Type B pancreatic cell (in vitro differentiated cells): ENCODE measurements around the gene GIGYF2. TPM values are rescaled to one million over a fixed set of nuclear protein-coding genes. Genes with fewer than 3 reads are reported as not detected.
A peak's percentile ranks its signal among the peaks of the same experiment; 100 is the strongest.

Source experiments
- DNase-seq: peaks from one replicate; pipeline ENCODE4 v3.0.0; 2021; ENCODE audit warnings: mixed read lengths; ENCODE audit not compliant: unreplicated experiment; ENCODE audit errors: extremely low spot score
- H3K27ac Mint-ChIP-seq: 2 replicates; pipeline ENCODE4 v1.8.0; 2021; ENCODE audit warnings: mild to moderate bottlenecking, mixed read lengths
- H3K27me3 Mint-ChIP-seq: 2 replicates; pipeline ENCODE4 v1.8.0; 2021; ENCODE audit warnings: mixed read lengths
- H3K36me3 Mint-ChIP-seq: 2 replicates; pipeline ENCODE4 v1.8.0; 2021; ENCODE audit warnings: mixed read lengths
- H3K4me1 Mint-ChIP-seq: one replicate; pipeline ENCODE4 v1.8.0; 2021; ENCODE audit warnings: mixed read lengths; ENCODE audit not compliant: unreplicated experiment
- H3K4me3 Mint-ChIP-seq: 2 replicates; pipeline ENCODE4 v1.8.0; 2021; ENCODE audit warnings: mild to moderate bottlenecking, mixed read lengths
- H3K9me3 Mint-ChIP-seq: 2 replicates; pipeline ENCODE4 v1.8.0; 2021; ENCODE audit warnings: mixed read lengths
- CTCF ChIP-seq: fragments of 200-600 bp; sonication (generic); conservative IDR thresholded peaks from 2 replicates; pipeline ENCODE4 v1.5.0; 2021; ENCODE audit warnings: antibody characterized with exemption, mild to moderate bottlenecking
- total RNA-seq: library from RNA; stranded (reverse); gene quantifications from 2 replicates; pipeline ENCODE4 v1.2.1, GENCODE V29; 2021; ENCODE audit warnings: low replicate concordance

GIGYF2 gene
- total RNA-seq, 1 donor from 2014 or later, result 65.7 TPM

GRCh38 chr2:232777276-232777675 is 80.1 kb downstream of the GIGYF2 start:
- Mint-ChIP-seq H3K4me3 (no peak overlapping the region), H3K27ac (no peak overlapping the region), H3K4me1 (peaks cover 13% of the 10 kb centered on the region), H3K27me3 (no peaks in the 10 kb centered on the region), H3K9me3 (no peaks in the 10 kb centered on the region), H3K36me3 (peaks cover 15% of the 10 kb centered on the region)
- TF ChIP-seq CTCF, result no peak
- no peak for DNase-seq

GRCh38 chr2:232779465-232779864 is 82.3 kb downstream of the GIGYF2 start:
- Mint-ChIP-seq H3K4me1 (peaks cover 13% of the 10 kb centered on the region), H3K27me3 (no peaks in the 10 kb centered on the region), H3K36me3 (peaks cover 16% of the 10 kb centered on the region), H3K27ac (peak overlapping the region; percentile 69), H3K9me3 (no peaks in the 10 kb centered on the region), H3K4me3 (no peak overlapping the region)
- no peak for TF ChIP-seq CTCF
- no peak for DNase-seq

- no peak for TF ChIP-seq CTCF
- H3K36me3 Mint-ChIP-seq, result peaks cover 19% of the 10 kb centered on the region
- peaks cover 13% of the 10 kb centered on the region for H3K4me1 Mint-ChIP-seq
- no peaks in the 10 kb centered on the region for H3K27me3 Mint-ChIP-seq
- no peaks in the 10 kb centered on the region for H3K9me3 Mint-ChIP-seq
- no peak for DNase-seq
- no peak overlapping the region for H3K4me3 Mint-ChIP-seq
- H3K27ac Mint-ChIP-seq, result no peak overlapping the region
Measured at GRCh38 chr2:232779934-232780333, 82.8 kb downstream of the GIGYF2 start.

- Mint-ChIP-seq H3K36me3 (peaks cover 15% of the 10 kb centered on the region), H3K9me3 (no peaks in the 10 kb centered on the region), H3K4me3 (no peak overlapping the region), H3K27me3 (no peaks in the 10 kb centered on the region), H3K4me1 (peaks cover 6% of the 10 kb centered on the region), H3K27ac (peak overlapping the region; percentile 42)
- no peak for TF ChIP-seq CTCF
- no peak for DNase-seq
Measured at GRCh38 chr2:232781765-232782164, 84.6 kb downstream of the GIGYF2 start.

GRCh38 chr2:232783278-232783677 is 86.1 kb downstream of the GIGYF2 start:
- Mint-ChIP-seq H3K9me3 (no peaks in the 10 kb centered on the region), H3K4me1 (peaks cover 5% of the 10 kb centered on the region), H3K36me3 (peaks cover 19% of the 10 kb centered on the region), H3K4me3 (no peak overlapping the region), H3K27me3 (no peaks in the 10 kb centered on the region), H3K27ac (no peak overlapping the region)
- TF ChIP-seq CTCF, result no peak
- no peak for DNase-seq

GRCh38 chr2:232787806-232788205 is 90.7 kb downstream of the GIGYF2 start:
- Mint-ChIP-seq H3K27me3 (no peaks in the 10 kb centered on the region), H3K27ac (no peak overlapping the region), H3K9me3 (no peaks in the 10 kb centered on the region), H3K4me3 (no peak overlapping the region), H3K4me1 (no peaks in the 10 kb centered on the region), H3K36me3 (peaks cover 39% of the 10 kb centered on the region)
- no peak for DNase-seq
- TF ChIP-seq CTCF, result no peak
